Calu3 (cell line): ENCODE results near the gene CASP6. TPM values are rescaled to one million over a fixed set of nuclear protein-coding genes. Genes with fewer than 3 reads are reported as not detected.

ENCODE experiments used
- Bru-seq: library from RNA; stranded (reverse); fragments of 400-500 nt; gene quantifications from one replicate; lab custom pipeline; 2021; lab: Mats Ljungman, UMichigan
- BruChase-seq, 2 experiments: library from RNA; stranded (reverse); fragments of 400-500 nt; gene quantifications; one replicate each; lab custom pipeline; 2021; lab: Mats Ljungman, UMichigan
- BruUV-seq: library from RNA; stranded (reverse); fragments of 400-500 nt; replicated peaks from 2 replicates; lab custom pipeline; 2021; lab: Mats Ljungman, UMichigan
- CTCF ChIA-PET: fragments of 300-600 bp; sonication (Branson Sonifier 250); formaldehyde crosslinking; loops from one replicate; lab custom pipeline; 2022; ENCODE audit warnings: antibody characterized with exemption; lab: Charles Lee
- DNase-seq: peaks from one replicate; pipeline ENCODE4 v3.0.0; 2022
- H3K27ac Mint-ChIP-seq: one replicate; pipeline ENCODE4 v1.8.0; 2022; ENCODE audit warnings: mixed read lengths; ENCODE audit not compliant: unreplicated experiment
- H3K27me3 Mint-ChIP-seq: one replicate; pipeline ENCODE4 v1.8.0; 2022; ENCODE audit warnings: mixed read lengths; ENCODE audit not compliant: unreplicated experiment
- H3K36me3 Mint-ChIP-seq: one replicate; pipeline ENCODE4 v1.8.0; 2022; ENCODE audit warnings: mild to moderate bottlenecking, moderate library complexity, mixed read lengths; ENCODE audit not compliant: insufficient read depth, unreplicated experiment
- H3K4me1 Mint-ChIP-seq: one replicate; pipeline ENCODE4 v1.8.0; 2022; ENCODE audit warnings: mild to moderate bottlenecking, low read depth, mixed read lengths; ENCODE audit not compliant: unreplicated experiment
- H3K4me3 Mint-ChIP-seq: one replicate; pipeline ENCODE4 v1.8.0; 2022; ENCODE audit warnings: mild to moderate bottlenecking, low read depth, moderate library complexity, mixed read lengths; ENCODE audit not compliant: unreplicated experiment
- H3K9me3 Mint-ChIP-seq: one replicate; pipeline ENCODE4 v1.8.0; 2022; ENCODE audit warnings: low read depth, mixed read lengths; ENCODE audit not compliant: unreplicated experiment
- intact Hi-C: fragments of 100-400 bp; cut with micrococcal nuclease; formaldehyde crosslinking; loops from one replicate; pipeline ENCODE4 v1.10.0; 2022; ENCODE audit not compliant: unreplicated experiment
- long read RNA-seq: library from polyadenylated mRNA; stranded (forward); transcript quantifications from one replicate; pipeline ENCODE4 v2.0.0, GENCODE V29; 2022
- total RNA-seq: library from RNA; stranded (reverse); gene quantifications from 2 replicates; pipeline ENCODE4 v1.2.3, GENCODE V29; 2022
- TF ChIP-seq, protein P1 (sequence below): fragments of 200-600 bp; IDR thresholded peaks from one replicate; pipeline ENCODE4 v1.8.0; 2022; ENCODE audit warnings: antibody characterized with exemption; ENCODE audit not compliant: unreplicated experiment

Gene CASP6
- total RNA-seq (16.1 and 22.3 TPM in 2 replicates), Bru-seq, nascent RNA (percentile 57 among the genes with signal in this experiment), BruChase-seq, experiment 1, labeled RNA remaining after a 6-hour chase (percentile 73 among the genes with signal in this experiment), BruChase-seq, experiment 2, labeled RNA remaining after a 2-hour chase (percentile 65 among the genes with signal in this experiment)
- long read RNA-seq, transcript CASP6-201 (7 exons, 1,548 nt) = major isoform, 56 of 62 reads
- long read RNA-seq, partial matches to known transcripts = 0 of 62 reads
- long read RNA-seq, other reads (novel, unspliced or antisense) = 6 of 62 reads

DNA sequence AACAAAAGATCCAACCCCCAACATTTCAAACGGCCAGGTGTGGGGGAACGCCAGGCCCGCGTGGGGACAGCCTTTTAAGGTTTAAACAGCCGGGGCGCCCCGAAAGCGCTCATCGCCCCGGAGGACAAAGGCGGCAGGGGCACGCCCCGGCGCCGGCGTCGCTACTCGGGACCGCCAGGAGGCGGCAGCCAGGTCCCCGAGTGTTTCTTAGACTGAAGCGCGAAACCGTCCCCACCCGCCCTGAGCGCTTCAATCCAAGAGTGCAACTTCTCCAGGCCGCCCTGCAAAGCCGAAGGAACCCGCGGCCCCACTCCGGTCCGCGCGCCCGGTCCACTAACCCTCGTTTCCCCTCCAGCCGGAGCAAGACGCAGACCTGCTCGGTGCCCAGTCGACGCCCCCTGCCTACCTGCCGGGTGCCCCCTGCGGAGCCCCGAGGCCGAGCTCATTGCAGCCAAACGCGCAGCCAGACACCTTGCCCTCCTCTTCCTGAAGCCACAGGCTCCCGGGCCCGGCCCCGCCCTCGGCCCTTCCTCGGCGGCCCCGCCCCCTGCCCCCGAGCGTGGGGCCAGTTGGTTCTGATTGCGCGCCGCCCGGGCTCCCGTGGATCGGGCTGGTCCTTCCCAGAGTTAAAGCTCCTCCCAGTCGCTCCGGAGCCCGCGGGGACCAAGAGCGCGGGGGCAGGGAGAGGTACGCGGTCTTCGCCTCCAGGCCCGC lies at the start of gene CASP6:
Gene CASP6 (minus strand): TSS at position 496 of the 714 bp plus-strand sequence. CDS start 50 bp downstream, at position 446.
- peak; percentile 75 for DNase-seq
- Mint-ChIP-seq H3K27ac (peak within 1 kb of the TSS; percentile 40), H3K9me3 (no peaks in the 10 kb centered on the region), H3K36me3 (peaks cover 30% of the 10 kb centered on the region), H3K4me1 (peaks cover 16% of the 10 kb centered on the region), H3K4me3 (peak within 1 kb of the TSS; percentile 92), H3K27me3 (no peaks in the 10 kb centered on the region)
- CTCF ChIA-PET = interaction anchor here (0.6 to 1.9 kb wide), 4 partner anchors 18 to 101 kb away, joined by 3 to 8 read pairs (median 6); partner anchors contain the start of genes CFI and PLA2G12A
- intact Hi-C loops = loop anchor here (5.0 to 10.0 kb wide), 4 partner anchors 99 to 276 kb away; partner anchors contain the start of genes CFI and GAR1
- BruUV-seq = TSS peak; percentile 12
- TF ChIP-seq, protein P1, sequence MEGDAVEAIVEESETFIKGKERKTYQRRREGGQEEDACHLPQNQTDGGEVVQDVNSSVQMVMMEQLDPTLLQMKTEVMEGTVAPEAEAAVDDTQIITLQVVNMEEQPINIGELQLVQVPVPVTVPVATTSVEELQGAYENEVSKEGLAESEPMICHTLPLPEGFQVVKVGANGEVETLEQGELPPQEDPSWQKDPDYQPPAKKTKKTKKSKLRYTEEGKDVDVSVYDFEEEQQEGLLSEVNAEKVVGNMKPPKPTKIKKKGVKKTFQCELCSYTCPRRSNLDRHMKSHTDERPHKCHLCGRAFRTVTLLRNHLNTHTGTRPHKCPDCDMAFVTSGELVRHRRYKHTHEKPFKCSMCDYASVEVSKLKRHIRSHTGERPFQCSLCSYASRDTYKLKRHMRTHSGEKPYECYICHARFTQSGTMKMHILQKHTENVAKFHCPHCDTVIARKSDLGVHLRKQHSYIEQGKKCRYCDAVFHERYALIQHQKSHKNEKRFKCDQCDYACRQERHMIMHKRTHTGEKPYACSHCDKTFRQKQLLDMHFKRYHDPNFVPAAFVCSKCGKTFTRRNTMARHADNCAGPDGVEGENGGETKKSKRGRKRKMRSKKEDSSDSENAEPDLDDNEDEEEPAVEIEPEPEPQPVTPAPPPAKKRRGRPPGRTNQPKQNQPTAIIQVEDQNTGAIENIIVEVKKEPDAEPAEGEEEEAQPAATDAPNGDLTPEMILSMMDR = peak; percentile 54

DNA sequence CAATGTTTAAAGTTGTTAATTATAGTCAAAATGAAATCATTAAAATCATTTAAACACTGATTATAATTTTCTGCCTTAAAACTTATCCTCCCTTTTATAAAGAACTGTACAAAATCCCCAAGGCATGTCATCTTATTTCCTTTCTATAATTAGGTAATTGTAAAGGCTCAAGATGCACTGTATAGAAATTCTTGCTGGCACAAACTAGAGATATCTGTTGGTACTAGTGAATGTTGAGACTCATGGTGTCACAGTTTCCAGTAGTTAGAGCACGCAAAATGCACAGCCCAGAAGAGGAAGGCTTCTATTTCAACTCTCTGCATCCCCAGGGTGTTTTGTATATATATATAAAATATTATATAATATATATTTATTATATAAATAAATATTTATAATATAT lies 49.3 kb upstream of the CASP6 start:
- CTCF ChIA-PET = no interaction called here

DNA sequence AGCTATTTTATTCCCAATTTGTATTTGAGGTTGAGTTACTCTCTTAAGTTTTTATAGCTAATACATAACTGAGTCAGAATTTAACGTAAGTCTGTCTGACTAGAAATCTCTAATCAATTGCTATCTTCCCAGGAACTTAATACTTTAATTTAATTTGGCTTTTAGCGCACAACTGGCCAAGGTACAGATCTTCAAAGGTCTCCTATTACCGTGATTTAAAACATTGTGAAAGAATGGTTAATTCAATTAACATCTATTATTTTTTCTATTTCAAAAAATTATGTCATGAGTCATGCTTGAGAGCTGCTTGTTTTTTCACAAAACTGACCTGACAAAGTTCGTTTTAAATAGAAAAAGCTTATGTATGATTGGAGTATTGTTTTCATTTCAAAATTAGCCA lies 48.6 kb upstream of the CASP6 start:
- no TSS peak for BruUV-seq
- no peak overlapping the region for H3K27ac Mint-ChIP-seq
- H3K36me3 Mint-ChIP-seq = peaks cover 5% of the 10 kb centered on the region
- no peaks in the 10 kb centered on the region for H3K4me1 Mint-ChIP-seq
- CTCF ChIA-PET = no interaction called here
- H3K9me3 Mint-ChIP-seq = no peaks in the 10 kb centered on the region
- no peaks in the 10 kb centered on the region for H3K27me3 Mint-ChIP-seq
- intact Hi-C loops = no loop called here
- no peak overlapping the region for H3K4me3 Mint-ChIP-seq
- TF ChIP-seq, protein P1 = no peak
- DNase-seq = no peak

More for the DNA sequence above, 49.3 kb upstream of the CASP6 start:
- peaks cover 5% of the 10 kb centered on the region for H3K36me3 Mint-ChIP-seq
- no peaks in the 10 kb centered on the region for H3K9me3 Mint-ChIP-seq
- BruUV-seq = no TSS peak
- H3K27me3 Mint-ChIP-seq = no peaks in the 10 kb centered on the region
- no peaks in the 10 kb centered on the region for H3K4me1 Mint-ChIP-seq
- intact Hi-C loops = no loop called here
- TF ChIP-seq, protein P1 = no peak
- H3K4me3 Mint-ChIP-seq = no peak overlapping the region
- no peak for DNase-seq
- no peak overlapping the region for H3K27ac Mint-ChIP-seq

GRCh38 chr4:109750652-109751244 lies 47.5 kb upstream of the CASP6 start:
- H3K27me3 Mint-ChIP-seq = no peaks in the 10 kb centered on the region
- no peaks in the 10 kb centered on the region for H3K4me1 Mint-ChIP-seq
- no TSS peak for BruUV-seq
- H3K4me3 Mint-ChIP-seq = no peak overlapping the region
- no peak overlapping the region for H3K27ac Mint-ChIP-seq
- CTCF ChIA-PET = interaction anchor here (0.6 kb wide), 1 partner anchor 311 kb away, joined by 5 read pairs; no protein-coding TSS in a partner anchor
- H3K36me3 Mint-ChIP-seq = peaks cover 5% of the 10 kb centered on the region
- TF ChIP-seq, protein P1 = no peak
- no peak for DNase-seq
- no peaks in the 10 kb centered on the region for H3K9me3 Mint-ChIP-seq
- intact Hi-C loops = no loop called here
